HCT116 (cell line): ENCODE measurements around the gene CACNA2D3.

Experiments used
- CBX3 ChIP-seq: IDR thresholded peaks from 2 replicates; pipeline ENCODE4 v1.6.1; 2012; ENCODE audit warnings: low read depth
- CEBPB ChIP-seq: IDR thresholded peaks from 2 replicates; pipeline ENCODE4 v1.6.1; 2012; ENCODE audit warnings: low read depth
- CTCF ChIP-seq, 3 experiments: fragments of 200-600 bp in 1 of 3; sonication (generic) in 1 of 3; IDR thresholded peaks in 2 of 3; conservative IDR thresholded peaks in 1 of 3; 2 replicates each; pipeline ENCODE4 v1.5.1; 2012 to 2017; ENCODE audit warnings: low read depth in 2 of 3, low read length in 2 of 3, antibody characterized with exemption in 1 of 3, borderline replicate concordance in 1 of 3, control low read depth in 1 of 3, mild to moderate bottlenecking in 1 of 3, mixed read lengths in 1 of 3, mixed run types in 1 of 3, moderate library complexity in 1 of 3; ENCODE audit not compliant: insufficient read depth in 1 of 3
- EZH2 ChIP-seq: fragments of 200-600 bp; sonication (generic); IDR thresholded peaks from 2 replicates; pipeline ENCODE4 v1.6.1; 2017; ENCODE audit warnings: antibody characterized with exemption, mixed run types
- EZH2phosphoT487 ChIP-seq: fragments of 200-600 bp; IDR thresholded peaks from 2 replicates; pipeline ENCODE4 v1.6.1; 2018; ENCODE audit warnings: antibody characterized with exemption, borderline replicate concordance
- FOSL1 ChIP-seq: IDR thresholded peaks from 2 replicates; pipeline ENCODE4 v1.6.1; 2012; ENCODE audit warnings: low read depth
- MAX ChIP-seq: IDR thresholded peaks from 2 replicates; pipeline ENCODE4 v1.6.1; 2012
- POLR2A ChIP-seq: IDR thresholded peaks from 2 replicates; pipeline ENCODE4 v1.7.0; 2011; ENCODE audit warnings: borderline replicate concordance; ENCODE audit not compliant: insufficient read depth, insufficient read length; ENCODE audit errors: extremely low read depth
- POLR2AphosphoS5 ChIP-seq: IDR thresholded peaks from 2 replicates; pipeline ENCODE4 v1.6.1; 2011; ENCODE audit warnings: mild to moderate bottlenecking, low read depth, low read length, moderate library complexity
- RAD21 ChIP-seq: IDR thresholded peaks from 2 replicates; pipeline ENCODE4 v1.6.1; 2012; ENCODE audit warnings: low read depth, mild to moderate bottlenecking
- SP1 ChIP-seq: IDR thresholded peaks from 2 replicates; pipeline ENCODE4 v1.6.1; 2012; ENCODE audit warnings: low read depth

- TF ChIP-seq SP1, result no peak
- TF ChIP-seq RAD21, result no peak
- no peak for TF ChIP-seq EZH2
- TF ChIP-seq CTCF (IDR thresholded peaks at IDR 0.05 in 2 of 3, conservative IDR thresholded peaks at IDR 0.05 in 1 of 3; ENCODE audit: borderline replicate concordance in 1 of 3, insufficient read depth in 1 of 3, low read depth in 2 of 3, low read length in 2 of 3), result no peak
- TF ChIP-seq CBX3, result no peak
- TF ChIP-seq CEBPB, result no peak
- no peak for TF ChIP-seq EZH2phosphoT487
- TF ChIP-seq POLR2AphosphoS5, result no peak
- no peak for TF ChIP-seq POLR2A
- no peak for TF ChIP-seq MAX
- no peak for TF ChIP-seq FOSL1
Observed at GRCh38 chr3:54681706-54682105, 559.4 kb downstream of the CACNA2D3 start.
